Measurements from ENCODE around the gene TSN.
A peak's percentile ranks its signal among the peaks of the same experiment; 100 is the strongest.
"Not testable (repeated sequence)": the region's sequence is repeated elsewhere in the genome, so short reads cannot be mapped to it uniquely, and the experiment has no call there.

TSN gene

DNA sequence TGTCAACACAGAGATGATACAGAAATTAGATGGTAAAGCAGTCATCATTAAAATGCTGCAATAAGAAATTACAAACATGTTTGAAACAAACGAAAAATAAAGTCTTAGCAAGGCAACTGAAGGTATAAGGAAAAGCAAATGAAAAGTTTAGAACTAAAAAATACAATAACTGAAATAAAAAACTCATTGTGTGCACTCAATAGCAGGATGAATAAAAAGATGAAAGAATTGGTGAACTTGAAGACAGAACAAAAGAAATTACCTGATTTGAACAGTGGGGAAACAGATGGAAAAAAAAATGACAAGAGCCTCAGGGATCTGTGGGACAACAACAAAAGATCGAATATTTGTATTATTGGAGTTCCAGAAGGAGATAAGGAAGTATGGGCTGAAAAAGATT is 46.5 kb downstream of the TSN start:
- no peak for TF ChIP-seq ZFX (IDR thresholded peaks at IDR 0.05)
- H3K27ac ChIP-seq: no peak overlapping the region

DNA sequence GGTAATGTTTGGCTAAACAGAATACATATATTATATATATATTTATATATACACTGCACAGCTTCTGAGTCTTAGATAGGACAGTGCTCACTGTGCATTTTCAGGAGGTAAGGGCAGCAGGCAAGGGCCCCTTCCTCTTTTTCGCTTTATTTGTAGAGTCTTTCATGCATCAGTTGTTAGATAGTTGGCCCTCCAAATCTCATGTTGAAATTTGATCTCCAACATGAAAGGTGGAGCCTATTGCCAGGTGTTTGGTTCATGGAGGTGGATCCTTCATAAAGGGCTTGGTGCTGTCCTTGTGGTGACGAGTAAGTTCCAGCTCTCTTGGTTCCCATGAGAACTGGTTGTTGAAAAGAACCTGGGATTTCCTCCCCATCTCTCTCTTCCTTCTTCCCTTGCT is 48.1 kb downstream of the TSN start:
- no peak for TF ChIP-seq ZFX (IDR thresholded peaks at IDR 0.05)
- TF ChIP-seq, protein P1, sequence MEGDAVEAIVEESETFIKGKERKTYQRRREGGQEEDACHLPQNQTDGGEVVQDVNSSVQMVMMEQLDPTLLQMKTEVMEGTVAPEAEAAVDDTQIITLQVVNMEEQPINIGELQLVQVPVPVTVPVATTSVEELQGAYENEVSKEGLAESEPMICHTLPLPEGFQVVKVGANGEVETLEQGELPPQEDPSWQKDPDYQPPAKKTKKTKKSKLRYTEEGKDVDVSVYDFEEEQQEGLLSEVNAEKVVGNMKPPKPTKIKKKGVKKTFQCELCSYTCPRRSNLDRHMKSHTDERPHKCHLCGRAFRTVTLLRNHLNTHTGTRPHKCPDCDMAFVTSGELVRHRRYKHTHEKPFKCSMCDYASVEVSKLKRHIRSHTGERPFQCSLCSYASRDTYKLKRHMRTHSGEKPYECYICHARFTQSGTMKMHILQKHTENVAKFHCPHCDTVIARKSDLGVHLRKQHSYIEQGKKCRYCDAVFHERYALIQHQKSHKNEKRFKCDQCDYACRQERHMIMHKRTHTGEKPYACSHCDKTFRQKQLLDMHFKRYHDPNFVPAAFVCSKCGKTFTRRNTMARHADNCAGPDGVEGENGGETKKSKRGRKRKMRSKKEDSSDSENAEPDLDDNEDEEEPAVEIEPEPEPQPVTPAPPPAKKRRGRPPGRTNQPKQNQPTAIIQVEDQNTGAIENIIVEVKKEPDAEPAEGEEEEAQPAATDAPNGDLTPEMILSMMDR (conservative IDR thresholded peaks at IDR 0.05): no peak
- no peak overlapping the region for H3K27ac ChIP-seq

DNA sequence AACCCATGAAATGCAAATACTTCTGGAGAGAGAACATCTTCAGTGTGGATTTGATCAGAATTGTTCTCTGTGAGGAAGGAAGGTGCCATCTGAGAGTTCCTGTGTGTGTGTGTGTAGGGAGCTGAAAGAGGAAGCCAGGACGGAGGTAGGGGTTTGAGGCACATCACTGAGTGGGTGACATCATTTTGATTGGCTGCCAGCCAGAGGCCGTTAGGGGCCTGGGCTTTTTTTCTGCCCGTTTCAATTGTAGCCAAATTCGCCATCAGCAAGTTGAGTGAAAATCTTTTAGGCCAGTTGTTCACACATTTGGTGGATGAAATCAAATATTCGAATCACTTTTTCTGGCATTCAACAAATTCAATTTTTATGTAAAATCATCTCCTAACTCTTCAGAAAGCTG is 48.9 kb downstream of the TSN start:
- no peak overlapping the region for H3K27ac ChIP-seq
- TF ChIP-seq ZFX (IDR thresholded peaks at IDR 0.05): no peak
- TF ChIP-seq, protein P1 (conservative IDR thresholded peaks at IDR 0.05): no peak

DNA sequence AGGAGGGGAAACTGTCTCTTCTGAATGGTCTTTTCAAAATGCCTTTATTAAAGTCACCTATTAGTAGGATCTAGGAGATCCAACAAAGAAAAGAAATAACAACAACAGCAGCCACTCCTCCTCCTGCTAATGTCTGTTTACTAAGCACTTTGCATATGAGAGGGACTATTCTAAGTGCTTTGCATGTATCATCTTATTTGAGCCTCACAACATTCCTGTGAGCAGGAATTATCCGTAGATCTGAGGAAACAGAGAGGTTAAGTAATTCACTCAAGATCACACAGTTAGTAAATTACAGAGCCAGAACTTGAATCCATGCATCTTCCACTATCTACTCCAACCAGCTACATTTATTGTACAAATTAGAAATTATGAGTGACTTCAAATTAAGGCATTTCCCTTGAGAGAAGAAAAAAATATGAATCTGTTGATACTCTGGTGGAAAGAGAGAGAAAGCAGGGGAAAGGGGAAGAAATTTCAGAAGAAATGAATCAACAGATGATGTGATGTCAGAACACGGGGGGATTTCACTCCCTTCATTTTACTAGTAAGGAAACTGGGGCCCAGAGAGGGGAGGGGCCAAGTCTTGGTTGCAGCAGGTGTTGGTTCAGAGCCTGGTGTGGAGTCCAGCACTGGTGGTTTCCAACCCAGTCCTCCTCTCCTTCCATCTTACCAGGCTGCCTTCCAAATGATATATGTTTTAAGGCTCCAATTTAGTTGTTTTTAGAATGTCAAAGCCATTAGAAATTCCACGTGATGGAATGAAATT is 49.7 kb downstream of the TSN start:
- TF ChIP-seq, protein P1 (conservative IDR thresholded peaks at IDR 0.05): no peak
- TF ChIP-seq ZFX (IDR thresholded peaks at IDR 0.05): no peak
- H3K27ac ChIP-seq: no peak overlapping the region

GRCh38 chr2:121805766-121806143 is 50.3 kb downstream of the TSN start:
- H3K27ac ChIP-seq: no peak overlapping the region
- no peak for TF ChIP-seq ZFX (IDR thresholded peaks at IDR 0.05)
- TF ChIP-seq, protein P1 (conservative IDR thresholded peaks at IDR 0.05): no peak

- H3K27ac ChIP-seq: not testable (repeated sequence)
These were observed 52.3 kb downstream of the TSN start for GRCh38 chr2:121807771-121808170.

GRCh38 chr2:121809607-121810006 is 54.2 kb downstream of the TSN start:
- no peak overlapping the region for H3K27ac ChIP-seq
- TF ChIP-seq ZFX (IDR thresholded peaks at IDR 0.05): no peak
- TF ChIP-seq, protein P1 (conservative IDR thresholded peaks at IDR 0.05): no peak

GRCh38 chr2:121810959-121811853 is 55.8 kb downstream of the TSN start:
- no peak for TF ChIP-seq ZFX (IDR thresholded peaks at IDR 0.05)
- TF ChIP-seq, protein P1 (conservative IDR thresholded peaks at IDR 0.05): peak; percentile 69
- H3K27ac ChIP-seq: no peak overlapping the region

DNA sequence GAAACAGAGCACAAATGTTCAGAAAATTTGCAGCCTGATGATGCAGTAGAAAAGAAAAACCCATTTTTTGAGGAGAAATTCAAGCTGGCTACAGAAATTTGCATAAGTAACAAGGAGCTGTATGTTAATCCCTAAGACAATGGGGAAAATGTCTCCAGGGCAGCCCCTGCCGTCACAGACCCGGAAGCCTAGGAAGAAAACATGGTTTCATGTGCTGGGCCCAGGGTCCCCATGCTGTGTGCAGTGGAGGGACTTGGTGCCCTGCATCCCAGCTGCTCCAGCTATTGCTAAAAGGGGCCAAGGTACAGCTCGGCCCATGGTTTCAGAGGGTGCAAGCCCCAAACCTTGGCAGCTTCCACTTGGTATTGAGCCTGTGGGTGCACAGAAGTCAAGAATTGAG is 57.6 kb downstream of the TSN start:
- H3K27ac ChIP-seq: not testable (repeated sequence)
